Large intestine (tissue), 3 donors: ENCODE data around the gene DHCR24. TPM values are rescaled to one million over a fixed set of nuclear protein-coding genes. Genes with fewer than 3 reads are reported as not detected.

ENCODE experiments used
- DNase-seq, 2 donors: peaks; one replicate each; pipeline versions ENCODE4 v3.0.0 to v3.0.0-alpha.2; 2013
- H3K27ac ChIP-seq: one replicate; pipeline ENCODE4 v1.5.1; 2013; ENCODE audit warnings: low read length
- H3K27me3 ChIP-seq: 2 replicates; pipeline ENCODE4 v1.6.1; 2013; ENCODE audit warnings: low read length; ENCODE audit not compliant: control insufficient read depth, insufficient read depth
- H3K36me3 ChIP-seq: 2 replicates; pipeline ENCODE4 v1.6.1; 2013; ENCODE audit warnings: low read length; ENCODE audit not compliant: control insufficient read depth, insufficient read depth
- H3K4me1 ChIP-seq: one replicate; pipeline ENCODE4 v1.6.1; 2013; ENCODE audit warnings: low read length; ENCODE audit not compliant: control insufficient read depth, insufficient read depth
- H3K4me3 ChIP-seq: one replicate; pipeline ENCODE4 v1.5.1; 2013; ENCODE audit warnings: low read length
- H3K9me3 ChIP-seq: one replicate; pipeline ENCODE4 v1.6.1; 2013; ENCODE audit warnings: mild to moderate bottlenecking, low read depth, low read length, moderate library complexity; ENCODE audit not compliant: control insufficient read depth
- whole genome bisulfite sequencing: methylation state at CpG from one replicate; pipeline ENCODE4 v1.1.5; 2013; ENCODE audit warnings: low lambda C conversion rate; ENCODE audit not compliant: insufficient coverage; 5-methylcytosine and 5-hydroxymethylcytosine counted together
- polyA plus RNA-seq: library from polyadenylated mRNA; unstranded; fragments of 120-200 nt; gene quantifications from one replicate; pipeline ENCODE4 v1.2.1, GENCODE V29; 2013

Gene DHCR24
- polyA plus RNA-seq, 1 donor = 36.0 TPM

DNA sequence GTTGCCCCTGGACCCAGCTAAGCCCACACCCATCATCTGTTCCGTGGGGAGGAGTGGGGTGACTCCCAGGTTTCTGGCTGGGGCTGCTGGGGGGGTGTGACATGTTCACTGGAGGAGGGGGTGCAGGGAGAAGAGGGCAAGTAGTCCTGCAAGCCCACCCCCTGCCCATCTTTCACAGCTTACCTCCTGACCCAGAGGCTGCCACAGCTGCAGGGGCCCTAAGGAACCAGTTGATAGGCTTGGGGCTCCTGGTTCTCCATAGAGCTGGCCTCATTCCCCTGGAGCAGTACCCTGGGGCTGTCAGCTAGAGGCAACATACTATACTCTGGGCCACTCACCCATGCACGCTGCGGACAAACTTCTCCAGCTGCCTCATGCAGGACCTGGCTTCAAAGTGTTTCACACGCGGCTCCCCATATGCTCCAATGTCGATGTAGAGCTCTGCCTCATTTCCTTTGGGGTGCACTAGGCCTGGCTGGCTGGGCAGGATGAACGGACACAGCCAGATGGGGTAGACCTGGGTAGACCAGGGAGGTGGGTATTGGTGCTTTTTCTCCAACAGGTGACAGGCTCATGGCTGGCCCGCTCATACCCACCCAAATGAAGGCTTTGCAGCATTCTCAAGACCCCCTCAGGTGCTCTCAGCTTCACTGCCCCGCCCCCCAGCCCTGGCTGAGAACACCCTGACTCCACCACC is 33.8 kb downstream of the DHCR24 start:
- H3K4me3 ChIP-seq = no peak overlapping the region
- no peak for DNase-seq
- WGBS = no CpG with 5 or more reads among the region's 9 CpGs
- no peaks in the 10 kb centered on the region for H3K9me3 ChIP-seq
- H3K27me3 ChIP-seq = no peaks in the 10 kb centered on the region
- peaks cover 11% of the 10 kb centered on the region for H3K4me1 ChIP-seq
- peaks cover 64% of the 10 kb centered on the region for H3K36me3 ChIP-seq
- H3K27ac ChIP-seq = no peak overlapping the region

GRCh38 chr1:54851936-54852524 is 35.0 kb downstream of the DHCR24 start:
- DNase-seq = no peak
- Histone ChIP-seq H3K4me3 (no peak overlapping the region), H3K27me3 (no peaks in the 10 kb centered on the region), H3K36me3 (peaks cover 65% of the 10 kb centered on the region), H3K9me3 (no peaks in the 10 kb centered on the region), H3K4me1 (peaks cover 4% of the 10 kb centered on the region), H3K27ac (no peak overlapping the region)
- no CpG with 5 or more reads among the region's 17 CpGs for WGBS

GRCh38 chr1:54851406-54851805 is 35.6 kb downstream of the DHCR24 start:
- Histone ChIP-seq H3K36me3 (peaks cover 68% of the 10 kb centered on the region), H3K4me3 (no peak overlapping the region), H3K27me3 (no peaks in the 10 kb centered on the region), H3K9me3 (no peaks in the 10 kb centered on the region), H3K4me1 (no peaks in the 10 kb centered on the region), H3K27ac (no peak overlapping the region)
- DNase-seq = no peak
- no CpG with 5 or more reads among the region's 9 CpGs for WGBS

DNA sequence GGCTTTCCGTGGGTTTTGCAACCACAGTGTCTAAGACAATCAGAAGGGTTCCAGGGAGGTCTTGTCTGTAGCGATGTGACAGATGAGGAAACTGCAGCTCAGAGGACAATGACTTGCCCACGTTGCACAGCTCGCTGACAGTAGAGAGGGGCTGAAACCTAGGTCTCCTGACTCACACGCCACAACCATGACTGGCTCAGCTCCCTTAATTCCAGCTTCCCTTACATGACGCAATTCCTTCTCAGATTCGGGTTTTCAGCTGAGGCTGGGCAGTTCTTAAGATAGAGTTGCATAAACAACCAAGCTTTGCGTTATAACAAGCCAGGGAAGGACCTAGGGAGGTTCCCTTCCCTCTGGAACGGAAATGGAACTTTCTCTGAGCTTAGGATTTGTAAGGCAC is 36.3 kb downstream of the DHCR24 start:
- WGBS = 100% methylated on average over 1 of the region's 9 CpGs
- DNase-seq = no peak
- peaks cover 70% of the 10 kb centered on the region for H3K36me3 ChIP-seq

DNA sequence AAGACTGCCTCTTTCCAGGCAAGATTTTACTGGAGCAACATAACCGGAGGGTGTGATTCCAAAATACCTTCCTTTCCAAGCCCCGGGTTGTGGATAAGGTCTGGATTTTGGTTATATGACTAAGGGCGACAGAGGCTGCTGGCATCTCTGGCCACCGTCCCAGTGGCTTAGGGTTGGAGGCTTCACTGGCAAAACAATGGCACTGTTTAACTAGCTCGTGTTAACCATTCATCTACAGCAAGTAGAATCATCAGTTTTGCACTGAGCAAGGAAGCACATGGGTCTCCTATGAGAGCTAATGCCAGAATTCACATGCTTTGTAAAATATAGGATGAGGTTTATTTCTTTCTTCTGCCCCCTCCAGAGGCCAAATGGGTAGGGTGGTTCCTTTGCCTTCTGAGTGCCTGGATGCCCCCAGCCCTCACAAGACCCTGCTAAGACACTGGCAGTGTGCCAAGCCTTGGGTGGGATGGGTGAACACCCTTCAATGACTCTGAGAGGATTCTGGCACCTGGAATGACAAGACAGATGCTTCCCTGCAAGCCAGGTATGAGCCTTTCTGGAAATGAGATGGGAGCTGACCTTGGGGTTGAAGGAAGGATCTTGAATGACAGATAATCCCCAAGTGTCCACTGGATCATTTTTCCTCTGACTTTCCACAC is 36.8 kb downstream of the DHCR24 start:
- Histone ChIP-seq H3K36me3 (peaks cover 66% of the 10 kb centered on the region), H3K4me3 (no peak overlapping the region), H3K27ac (no peak overlapping the region), H3K27me3 (no peaks in the 10 kb centered on the region), H3K4me1 (no peaks in the 10 kb centered on the region), H3K9me3 (no peaks in the 10 kb centered on the region)
- WGBS = no CpG with 5 or more reads among the region's 5 CpGs
- no peak for DNase-seq

More for the DNA sequence above, 36.3 kb downstream of the DHCR24 start:
- no peaks in the 10 kb centered on the region for H3K9me3 ChIP-seq
- no peaks in the 10 kb centered on the region for H3K27me3 ChIP-seq
- H3K4me1 ChIP-seq = no peaks in the 10 kb centered on the region
- no peak overlapping the region for H3K27ac ChIP-seq
- H3K4me3 ChIP-seq = no peak overlapping the region

DNA sequence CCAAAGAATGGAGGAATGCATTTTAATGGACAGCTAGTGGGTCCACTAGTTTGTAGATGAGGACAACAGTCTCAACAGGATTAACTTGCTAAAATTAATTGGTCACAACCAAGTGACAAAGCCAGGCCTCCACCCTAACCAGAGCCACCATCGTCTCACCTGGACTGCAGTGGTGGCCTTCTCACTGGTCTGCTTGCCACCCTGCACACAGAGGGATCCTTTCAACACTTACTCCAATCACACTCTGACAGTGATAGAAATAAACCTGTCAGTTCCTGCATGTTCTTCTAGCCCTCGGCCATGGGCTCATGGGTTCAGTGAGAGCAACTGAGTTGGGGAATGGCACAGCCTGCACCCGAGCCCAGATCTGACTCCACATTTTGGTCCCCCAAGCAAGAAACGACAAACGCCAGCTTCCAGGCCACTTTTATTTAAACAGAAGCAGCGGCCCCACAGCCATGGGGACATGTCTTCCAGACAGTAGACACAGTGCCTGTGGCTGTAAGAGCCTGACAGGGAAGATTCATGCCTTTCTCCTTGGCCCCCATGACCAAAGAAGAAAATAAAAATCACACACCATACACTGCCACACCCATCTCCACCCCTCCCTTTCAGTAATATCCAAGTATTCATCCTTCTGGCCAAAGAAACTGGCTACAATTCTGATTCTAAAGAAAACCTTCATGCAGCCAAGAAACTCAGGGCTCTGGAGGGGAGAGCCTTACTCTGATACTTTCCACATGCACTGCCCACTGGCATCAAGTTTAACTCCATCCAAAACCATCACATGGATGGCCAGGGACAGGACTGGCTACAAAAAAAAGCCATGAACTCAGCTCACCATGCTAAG is 37.6 kb downstream of the DHCR24 start:
- no peaks in the 10 kb centered on the region for H3K27me3 ChIP-seq
- H3K36me3 ChIP-seq = peaks cover 62% of the 10 kb centered on the region
- H3K27ac ChIP-seq = no peak overlapping the region
- no peak overlapping the region for H3K4me3 ChIP-seq
- no peaks in the 10 kb centered on the region for H3K4me1 ChIP-seq
- H3K9me3 ChIP-seq = no peaks in the 10 kb centered on the region
- DNase-seq = no peak
- WGBS = no CpG with 5 or more reads among the region's 6 CpGs

- no peak overlapping the region for H3K27ac ChIP-seq
- DNase-seq = no peak
- H3K4me1 ChIP-seq = no peaks in the 10 kb centered on the region
- H3K9me3 ChIP-seq = no peaks in the 10 kb centered on the region
- no peaks in the 10 kb centered on the region for H3K27me3 ChIP-seq
- no peak overlapping the region for H3K4me3 ChIP-seq
- H3K36me3 ChIP-seq = peaks cover 51% of the 10 kb centered on the region
- no CpG with 5 or more reads among the region's 7 CpGs for WGBS
Observed at GRCh38 chr1:54848134-54848948, 38.7 kb downstream of the DHCR24 start.

GRCh38 chr1:54846716-54847284 is 40.2 kb downstream of the DHCR24 start:
- Histone ChIP-seq H3K27me3 (no peaks in the 10 kb centered on the region), H3K9me3 (no peaks in the 10 kb centered on the region), H3K4me3 (no peak overlapping the region), H3K4me1 (no peaks in the 10 kb centered on the region), H3K27ac (no peak overlapping the region), H3K36me3 (peaks cover 41% of the 10 kb centered on the region)
- DNase-seq = no peak
- WGBS = 100% methylated on average over 3 of the region's 9 CpGs

GRCh38 chr1:54846301-54846700 is 40.7 kb downstream of the DHCR24 start:
- no peaks in the 10 kb centered on the region for H3K9me3 ChIP-seq
- no peaks in the 10 kb centered on the region for H3K27me3 ChIP-seq
- no CpG with 5 or more reads among the region's 3 CpGs for WGBS
- H3K27ac ChIP-seq = no peak overlapping the region
- no peaks in the 10 kb centered on the region for H3K4me1 ChIP-seq
- DNase-seq = no peak
- peaks cover 38% of the 10 kb centered on the region for H3K36me3 ChIP-seq
- H3K4me3 ChIP-seq = no peak overlapping the region
